DLD1 (cell line): ENCODE results near the gene ITLN1.
"Not testable (repeated sequence)": the region's sequence is repeated elsewhere in the genome, so short reads cannot be mapped to it uniquely, and the experiment has no call there.

Source experiments
- in situ Hi-C: cut with HindIII; loops from 2 replicates; pipeline ENCODE4 v1.10.0; 2017; ENCODE audit warnings: low sequenced_read_pairs

Gene ITLN1

DNA sequence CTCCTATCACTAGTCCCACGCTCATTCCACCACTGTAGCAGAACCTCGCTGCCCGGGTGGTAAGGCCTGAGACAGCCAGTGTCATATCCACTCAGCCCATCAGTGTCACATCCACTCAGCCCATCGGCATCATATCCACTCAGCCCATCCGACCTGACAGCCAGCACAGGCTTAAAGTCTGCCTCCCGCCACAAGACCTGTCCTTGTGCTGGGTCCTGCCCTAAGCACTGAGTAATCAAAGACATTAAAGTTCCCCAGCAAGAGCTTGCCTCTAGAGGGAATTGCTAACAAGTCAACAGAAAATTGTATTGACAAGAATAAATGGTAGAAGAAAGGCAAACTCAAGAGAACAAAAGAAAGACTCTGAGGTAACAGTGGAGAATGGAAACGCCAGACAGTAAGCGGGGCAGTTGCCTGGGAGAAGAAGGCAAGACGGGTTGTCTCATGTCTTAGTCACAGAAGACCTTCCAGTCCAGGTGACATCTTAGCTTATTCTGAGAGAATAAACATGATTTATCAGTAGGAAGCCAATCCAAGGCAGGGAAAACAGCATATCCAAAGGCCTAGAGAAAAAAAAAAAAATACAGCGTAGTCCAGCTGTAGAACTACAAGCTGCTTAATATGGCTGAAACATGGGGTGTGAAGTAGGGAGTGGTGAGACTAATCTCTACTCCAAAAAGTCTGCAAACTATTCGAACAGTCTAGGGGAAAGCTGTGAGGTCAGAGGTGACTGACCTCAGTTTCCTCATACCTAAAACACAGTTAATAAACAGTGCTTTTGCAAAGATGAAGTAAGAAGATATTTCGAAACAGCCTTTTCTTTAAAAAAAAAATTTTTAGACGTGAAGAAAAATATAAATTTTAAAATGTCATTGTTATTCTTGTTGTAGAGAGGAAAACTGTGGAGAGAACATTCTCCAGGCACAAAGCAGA lies 1.1 kb downstream of the ITLN1 start:
- in situ Hi-C loops, result no loop called here

DNA sequence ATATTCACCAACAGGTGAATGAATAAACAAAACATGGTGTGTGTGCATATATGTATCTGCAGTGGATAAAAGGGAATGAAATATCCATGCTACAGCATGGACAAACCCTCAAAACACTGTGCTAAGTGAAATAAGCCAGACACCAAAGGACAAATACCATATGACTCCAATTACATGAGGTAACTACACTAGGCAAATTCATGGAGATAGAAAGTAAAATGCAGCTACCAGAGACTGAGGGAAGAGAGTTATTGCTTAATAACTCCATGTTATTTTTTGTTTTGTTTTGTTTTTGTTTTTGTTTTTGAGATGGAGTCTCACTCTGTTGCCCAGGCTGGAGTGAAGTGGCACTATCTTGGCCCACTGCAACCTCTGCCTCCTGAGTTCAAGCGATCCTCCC lies 2.4 kb downstream of the ITLN1 start:
- in situ Hi-C loops, result no loop called here

DNA sequence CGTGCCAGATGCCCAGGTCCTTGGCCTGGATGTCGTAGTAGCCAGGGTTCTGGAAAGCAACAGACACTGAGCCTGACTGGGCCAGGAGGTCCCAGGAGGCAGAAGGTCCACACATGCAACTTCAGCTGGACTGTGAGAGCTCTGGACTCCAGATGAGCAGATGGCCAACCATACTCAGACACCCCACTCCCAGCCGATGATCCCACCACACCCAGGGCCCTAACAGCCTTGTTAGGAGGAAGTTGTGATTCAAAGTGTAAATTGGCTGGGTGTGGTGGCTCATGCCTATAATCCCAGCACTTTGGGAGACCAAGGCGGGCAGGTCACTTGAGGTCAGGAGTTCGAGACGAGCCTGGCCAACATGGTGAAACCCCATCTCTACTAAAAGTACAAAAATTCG lies 3.7 kb downstream of the ITLN1 start:
- in situ Hi-C loops, result not testable (repeated sequence)

DNA sequence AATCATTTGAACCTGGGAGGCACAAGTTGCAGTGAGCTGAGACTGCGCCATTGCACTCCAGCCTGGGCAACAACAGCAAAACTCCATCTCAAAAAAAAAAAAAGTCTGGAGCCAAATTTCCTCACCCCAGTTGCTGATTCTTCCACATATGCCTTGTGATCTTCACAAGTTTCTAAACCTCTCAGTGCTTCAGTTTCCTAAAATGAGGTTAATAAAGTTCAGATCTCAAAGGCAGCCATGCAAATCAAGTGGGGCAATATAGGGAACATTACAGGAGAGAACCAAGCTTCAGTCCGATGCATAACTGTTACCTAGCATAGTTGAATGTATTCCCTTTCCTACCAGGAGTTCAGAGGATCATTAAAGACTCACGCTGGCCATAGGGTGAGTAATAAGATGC lies 4.8 kb downstream of the ITLN1 start:
- in situ Hi-C loops, result no loop called here

DNA sequence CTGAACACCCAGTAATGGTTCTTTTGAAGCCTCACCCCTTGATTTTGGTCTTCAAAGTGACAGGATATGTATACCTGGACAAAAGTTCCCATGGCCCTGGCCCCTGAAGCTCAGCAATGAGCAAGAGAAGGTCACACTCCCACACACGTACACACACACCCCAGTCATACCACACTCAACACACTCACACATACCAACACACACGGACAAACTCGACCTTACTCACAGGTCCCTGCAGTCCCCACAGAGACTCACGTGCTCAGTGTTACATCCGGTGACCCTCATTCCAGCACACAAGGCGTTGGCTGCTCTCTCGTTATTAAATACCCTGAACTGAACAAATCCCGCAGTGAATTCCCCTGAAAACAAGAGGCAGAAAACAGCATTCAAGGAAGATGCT lies 5.9 kb downstream of the ITLN1 start:
- in situ Hi-C loops, result no loop called here

DNA sequence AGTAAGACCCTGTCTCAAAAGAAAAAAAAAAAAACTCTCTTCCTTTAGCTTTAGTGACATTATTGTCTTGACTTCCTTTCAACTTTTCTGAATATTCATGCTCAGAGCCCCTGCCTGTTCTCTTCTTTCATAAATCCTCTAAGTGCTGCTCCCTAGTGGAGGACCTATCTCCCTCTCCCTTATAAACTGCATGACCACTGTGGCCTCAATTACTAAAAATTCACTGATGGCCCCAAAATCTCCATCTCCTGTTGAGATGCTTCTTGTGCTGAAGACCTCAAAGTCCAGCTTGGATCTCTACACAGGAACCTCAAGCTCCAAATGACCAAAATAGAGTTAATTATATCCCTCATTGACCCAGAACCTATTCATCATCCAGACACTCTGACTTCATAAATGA lies 7.8 kb downstream of the ITLN1 start:
- in situ Hi-C loops, result no loop called here

DNA sequence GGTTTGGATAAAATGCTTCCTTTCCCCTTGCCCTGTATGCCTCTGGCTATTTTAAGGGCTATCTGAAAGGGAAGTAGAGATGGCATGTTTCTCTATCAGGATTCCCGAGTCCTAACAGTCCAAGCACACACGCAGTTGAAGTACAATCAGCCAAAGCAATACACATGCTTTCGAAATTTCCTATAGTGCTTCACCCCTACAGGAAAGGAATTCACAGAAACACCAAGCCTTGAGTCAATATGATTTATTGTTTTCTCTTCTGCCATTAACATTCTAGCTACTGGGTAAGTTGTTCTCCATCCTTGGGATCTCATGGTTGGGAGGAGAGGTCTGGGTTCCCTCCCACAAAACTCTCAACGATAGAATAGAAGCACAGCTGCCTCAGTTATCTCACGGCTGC lies 8.7 kb downstream of the ITLN1 start:
- in situ Hi-C loops, result no loop called here

DNA sequence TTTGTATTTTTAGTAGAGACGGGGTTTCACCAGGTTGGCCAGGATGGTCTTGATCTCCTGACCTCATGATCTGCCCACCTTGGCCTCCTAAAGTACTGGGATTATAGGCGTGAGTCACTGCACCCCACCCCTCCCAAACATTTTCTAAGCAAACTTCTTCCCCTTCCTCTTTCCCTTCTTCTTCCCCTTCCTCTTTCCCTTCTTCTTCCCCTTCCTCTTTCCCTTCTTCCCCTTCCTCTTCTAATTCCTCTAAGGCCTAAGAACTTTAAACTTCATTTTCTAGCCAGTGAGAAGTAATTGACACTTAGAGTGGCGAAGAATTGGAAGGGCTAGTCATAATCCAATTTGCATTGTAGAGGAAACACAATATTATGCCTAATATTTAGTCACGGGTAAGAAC lies 9.4 kb downstream of the ITLN1 start:
- in situ Hi-C loops, result not testable (repeated sequence)

DNA sequence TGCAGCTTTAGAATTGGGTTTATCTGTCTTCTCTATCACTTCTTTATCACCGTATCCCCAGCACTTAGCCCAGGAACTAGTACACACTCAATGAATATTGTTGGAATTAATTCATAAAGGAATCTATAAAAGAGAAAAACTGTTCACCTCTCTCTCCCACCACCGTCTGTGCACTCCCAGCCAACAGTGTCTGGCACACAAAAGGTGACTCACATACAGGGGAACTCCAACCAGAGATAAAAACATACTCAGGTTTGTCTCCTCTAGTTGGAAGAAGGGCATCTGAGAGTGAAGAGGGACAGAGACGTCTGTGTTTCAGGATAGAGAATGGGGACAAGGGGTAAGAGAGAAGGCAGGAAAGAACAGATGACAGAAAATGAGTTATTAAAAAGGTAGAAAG lies 10.0 kb downstream of the ITLN1 start:
- in situ Hi-C loops, result no loop called here

DNA sequence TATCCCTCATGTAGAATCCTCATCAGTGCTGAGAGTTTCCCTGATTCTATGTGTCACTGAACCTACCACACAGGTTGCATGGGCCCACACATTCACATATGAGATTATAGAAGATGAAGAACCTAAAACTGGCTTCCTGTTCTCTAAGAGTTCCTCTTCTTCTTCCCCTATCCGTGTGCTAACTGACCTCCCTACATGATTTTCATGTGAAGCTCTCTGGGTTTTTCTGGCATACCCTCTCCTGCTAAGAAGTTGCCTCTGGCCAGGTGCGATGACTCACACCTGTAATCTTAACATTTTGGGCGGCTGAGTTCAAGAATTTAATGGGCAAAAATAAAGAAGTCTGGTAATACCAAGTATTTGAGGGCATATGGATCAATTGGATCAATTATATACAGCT lies 16.8 kb downstream of the ITLN1 start:
- in situ Hi-C loops, result no loop called here

DNA sequence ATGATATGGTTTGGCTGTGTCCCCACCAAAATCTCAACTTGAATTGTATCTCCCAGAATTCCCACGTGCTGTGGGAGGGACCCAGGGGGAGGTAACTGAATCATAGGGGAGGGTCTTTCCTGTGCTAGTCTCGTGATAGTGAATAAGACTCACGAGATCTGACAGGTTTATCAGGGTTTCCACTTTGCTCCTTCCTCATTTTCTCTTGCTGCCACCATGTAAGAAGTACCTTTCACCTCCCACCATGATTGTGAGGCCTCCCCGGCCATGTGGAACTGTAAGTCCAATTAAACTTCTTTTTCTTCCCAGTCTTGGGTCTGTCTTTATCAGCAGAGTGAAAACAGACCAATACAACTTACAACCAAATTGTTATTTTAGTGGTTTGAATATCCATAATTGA lies 17.3 kb downstream of the ITLN1 start:
- in situ Hi-C loops, result not testable (repeated sequence)

DNA sequence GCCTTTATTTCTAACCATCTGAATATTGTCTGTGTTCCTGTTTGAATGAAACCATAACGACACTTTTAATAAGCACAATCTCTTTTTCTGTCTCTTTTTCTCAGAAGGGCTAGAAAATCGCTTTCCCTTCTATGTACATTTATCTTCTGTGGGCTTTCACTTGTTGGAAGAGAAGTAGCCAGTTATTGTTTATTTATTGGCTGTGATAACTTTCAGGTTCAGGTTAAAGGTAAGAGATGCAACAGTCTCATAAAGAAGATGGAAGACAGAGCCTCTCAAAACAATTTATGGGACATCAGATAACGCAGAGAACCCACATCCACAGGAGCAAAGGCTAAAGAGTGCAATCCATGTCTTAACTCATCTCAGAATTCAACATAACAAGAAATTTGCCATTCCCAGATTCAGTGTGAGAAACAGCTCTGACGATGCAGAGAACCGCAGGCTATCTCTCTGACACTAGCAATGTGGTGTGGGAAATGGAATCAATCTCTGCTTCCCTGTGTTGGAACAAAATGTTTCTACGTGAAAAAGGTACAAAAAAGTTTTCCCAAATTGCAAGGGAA lies 18.2 kb downstream of the ITLN1 start:
- in situ Hi-C loops, result no loop called here

DNA sequence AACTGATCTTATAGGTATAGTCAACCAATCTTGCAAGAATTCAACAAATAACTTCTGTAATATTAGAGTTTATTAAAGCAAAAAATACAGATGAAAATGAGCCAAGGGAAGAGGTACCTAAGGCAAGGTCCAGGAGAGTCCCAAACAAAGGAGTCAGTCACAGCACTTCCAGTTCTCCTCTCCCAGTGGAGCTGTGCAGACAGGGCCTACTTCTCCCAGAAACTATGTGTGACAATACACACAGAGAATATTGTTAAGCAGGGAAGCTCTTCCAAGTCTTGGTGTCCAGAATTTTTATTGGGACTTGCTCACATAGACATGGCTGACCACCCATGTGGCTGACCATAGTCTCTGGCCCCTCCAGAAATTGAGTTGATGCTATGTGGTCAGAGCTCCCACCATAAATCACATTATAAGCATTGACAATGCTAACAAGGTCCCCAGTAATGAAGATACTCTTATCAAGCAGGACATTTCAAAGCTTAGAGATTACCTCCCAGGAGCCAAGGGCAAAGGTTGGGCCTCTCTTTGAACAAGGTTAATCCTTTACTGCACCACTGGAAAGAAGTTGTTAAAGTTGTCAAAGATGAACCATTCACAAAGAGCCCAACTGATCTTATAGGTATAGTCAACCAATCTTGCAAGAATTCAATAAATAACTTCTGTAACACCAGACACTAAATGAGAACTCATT lies 18.8 kb downstream of the ITLN1 start:
- in situ Hi-C loops, result no loop called here

DNA sequence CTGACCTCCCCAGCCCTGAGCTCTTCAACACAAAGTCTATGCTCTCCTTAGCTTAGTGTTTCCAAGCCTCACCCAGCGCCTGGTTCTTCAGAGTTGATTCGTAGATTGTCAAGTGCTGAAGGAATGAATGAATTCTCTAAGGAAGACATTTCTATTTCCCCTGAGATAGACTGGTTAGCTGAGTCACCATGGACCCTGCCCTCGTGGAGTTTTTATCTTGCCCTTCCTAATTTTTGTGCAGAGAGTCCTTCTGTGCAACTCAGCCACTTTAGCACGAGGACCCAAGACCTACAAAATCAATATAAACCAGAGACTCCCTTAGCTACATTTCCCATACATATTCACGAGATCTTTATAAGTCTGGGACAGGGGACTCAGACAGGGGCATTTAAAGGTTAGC lies 19.6 kb downstream of the ITLN1 start:
- in situ Hi-C loops, result no loop called here

DNA sequence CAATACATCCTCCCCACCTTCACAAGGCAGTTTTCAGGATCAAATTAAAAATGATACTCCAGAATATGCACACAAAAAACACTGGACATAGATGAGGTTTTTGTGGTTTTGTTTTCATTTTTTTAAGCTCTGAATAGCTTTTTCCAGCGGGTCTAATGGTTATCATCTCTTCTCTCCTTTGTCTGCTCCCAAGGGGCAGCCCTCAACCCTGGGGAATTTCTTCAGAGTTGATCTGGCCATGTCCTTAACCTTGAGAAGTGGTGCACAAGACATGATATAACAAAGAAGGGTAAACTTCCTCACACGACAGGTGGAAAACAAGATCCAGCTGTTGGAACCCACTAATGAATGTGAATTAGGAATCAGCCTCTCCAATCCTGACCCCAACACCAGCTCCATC lies 20.8 kb downstream of the ITLN1 start:
- in situ Hi-C loops, result no loop called here

DNA sequence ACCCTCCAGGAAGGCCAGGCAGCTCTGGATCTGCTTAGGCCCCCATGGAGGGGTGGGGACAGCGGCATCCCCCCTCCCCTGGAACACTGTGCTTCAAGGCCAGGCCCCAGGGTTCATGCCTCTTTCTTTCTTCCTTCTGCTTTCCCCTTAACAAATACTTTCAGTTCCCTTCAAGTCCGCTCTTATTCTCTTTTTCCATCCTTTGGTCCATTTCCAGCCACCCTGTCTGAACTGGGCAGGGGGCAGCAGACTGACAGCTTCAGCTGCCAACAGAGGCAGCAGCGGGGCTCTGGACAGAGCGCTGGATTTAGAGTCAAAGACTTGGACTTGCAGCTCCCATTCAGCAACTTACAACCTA lies 21.2 kb downstream of the ITLN1 start:
- in situ Hi-C loops, result no loop called here

DNA sequence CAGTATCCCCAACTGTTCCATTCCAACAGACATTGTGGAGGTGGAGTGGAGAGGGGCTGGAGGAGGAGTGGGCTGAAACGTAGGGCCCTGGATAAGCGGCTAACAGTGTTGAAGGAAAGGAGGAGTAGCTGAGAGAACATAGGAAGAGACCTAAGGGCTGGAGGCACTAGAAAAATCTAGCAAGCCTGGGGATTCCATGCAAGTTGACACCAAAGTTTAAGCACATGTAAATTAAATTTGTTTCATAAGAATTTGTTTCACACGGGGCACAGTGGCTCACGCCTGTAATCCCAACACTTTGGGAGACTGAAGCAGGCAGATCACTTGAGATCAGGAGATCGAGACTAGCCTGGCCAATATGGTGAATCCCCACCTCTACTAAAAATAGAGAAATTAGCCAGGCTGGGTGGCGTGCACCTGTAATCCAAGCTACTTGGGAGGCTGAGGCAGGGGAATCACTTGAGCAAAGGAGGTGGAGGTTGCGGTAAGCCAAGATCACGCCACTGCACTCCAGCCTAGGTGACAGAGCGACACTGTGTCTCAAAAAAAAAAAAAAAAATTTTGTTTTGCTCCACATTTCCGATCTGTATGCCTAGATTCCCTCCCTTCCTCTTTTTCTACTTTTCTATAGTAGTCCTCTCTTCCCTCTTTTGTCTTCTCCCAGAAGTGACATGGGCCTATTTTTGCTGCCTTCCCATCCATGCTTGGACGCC lies 21.8 kb downstream of the ITLN1 start:
- in situ Hi-C loops, result no loop called here

DNA sequence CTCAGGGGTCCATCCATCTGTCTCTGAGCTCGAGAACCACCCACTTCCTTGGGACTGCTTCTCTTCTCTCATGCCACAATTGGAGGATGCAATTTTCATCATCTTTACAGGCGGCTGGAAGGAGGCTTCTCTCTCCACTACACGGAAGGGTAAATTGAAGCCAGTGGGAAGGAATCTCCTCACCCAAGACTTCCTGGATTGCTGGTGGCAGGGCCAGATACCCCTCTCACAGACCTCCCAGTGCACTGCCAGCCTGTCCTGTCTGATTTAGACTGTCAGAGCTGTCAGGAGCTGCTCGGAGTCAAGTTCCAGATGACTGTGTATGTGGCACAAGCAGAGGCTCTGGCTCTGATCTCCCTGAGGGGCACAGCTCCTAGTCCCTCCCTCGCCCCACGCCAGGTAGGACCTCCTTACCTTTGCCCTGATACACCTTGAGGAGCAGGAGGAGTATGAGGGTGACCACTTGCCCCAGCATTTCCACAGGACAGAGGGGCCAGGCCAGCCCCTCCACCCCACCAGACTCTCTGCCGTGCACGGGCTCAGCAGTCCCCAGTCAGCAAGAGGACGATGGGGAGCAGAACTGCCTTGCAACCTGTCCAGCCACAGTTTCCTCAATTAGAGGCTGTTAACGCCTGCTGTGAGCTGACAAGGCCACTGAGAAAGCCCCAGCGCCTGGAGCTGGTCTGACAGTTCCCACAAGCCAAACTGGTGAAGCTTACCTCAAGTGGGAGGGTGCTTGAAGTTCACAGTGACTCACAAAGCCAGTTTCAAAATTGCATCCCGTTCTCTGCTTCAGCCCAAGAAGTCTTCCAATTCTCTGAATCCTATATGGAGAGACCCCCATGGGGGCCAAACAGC lies 22.5 kb downstream of the ITLN1 start, which contains the start of gene CD244:
TSS of gene CD244 (minus strand) at position 685 of the 858 bp plus-strand sequence. CDS start at position 475, 210 bp downstream.
- in situ Hi-C loops, result no loop called here

DNA sequence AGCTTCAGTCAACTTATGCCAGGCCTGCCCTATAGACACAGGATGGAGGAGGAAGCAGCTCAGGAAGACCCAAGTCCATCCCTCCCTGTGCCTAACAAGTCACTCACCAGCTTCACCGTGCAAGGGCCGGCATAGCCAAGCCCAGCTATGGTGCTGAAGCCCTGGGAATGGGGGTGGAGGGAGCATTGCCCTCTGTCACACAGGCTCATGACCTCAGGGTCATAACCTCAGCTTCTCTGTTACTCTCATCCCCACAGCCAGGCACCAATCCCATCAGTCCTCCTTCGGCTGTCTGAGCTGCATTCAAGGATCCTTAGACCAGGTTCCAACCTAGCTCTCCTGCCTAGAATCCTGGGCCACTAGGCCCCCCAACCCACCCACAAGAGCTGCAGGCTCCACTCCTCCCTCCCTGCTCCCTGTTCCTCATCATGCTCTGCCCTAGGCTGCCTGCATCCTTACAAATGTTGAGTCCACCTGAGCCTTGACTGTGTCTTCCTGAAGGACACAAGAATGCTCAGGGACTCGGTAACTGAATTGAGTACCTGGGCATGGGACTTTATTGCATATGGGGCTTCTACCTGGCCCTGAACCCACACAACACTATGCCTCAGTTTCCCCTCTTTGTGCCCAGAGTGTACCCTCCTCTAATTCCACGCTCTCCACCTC lies 24.0 kb downstream of the ITLN1 start:
- in situ Hi-C loops, result no loop called here

DNA sequence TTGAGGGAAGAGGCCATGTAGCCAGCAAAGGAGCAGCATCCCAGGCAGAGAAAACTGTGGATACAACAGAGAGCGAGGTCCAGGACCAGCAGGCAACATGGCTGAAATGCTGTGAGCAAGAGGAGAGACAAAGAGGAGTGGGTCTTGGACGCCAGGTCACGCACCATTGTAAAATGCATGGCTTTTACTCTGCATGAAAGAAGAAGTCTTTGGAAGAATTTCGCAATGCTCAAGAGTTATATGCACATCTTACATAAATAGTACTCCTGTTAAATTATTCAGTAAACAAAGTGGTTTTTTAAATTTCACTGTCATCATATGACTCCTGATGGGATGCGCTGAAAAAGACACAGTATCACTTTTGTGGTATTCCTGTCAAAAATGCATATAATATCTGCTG lies 25.8 kb downstream of the ITLN1 start:
- in situ Hi-C loops, result no loop called here
